ENCODE data around the gene TTC34. TPM values are rescaled to one million over a fixed set of nuclear protein-coding genes. Genes with fewer than 3 reads are reported as not detected.

TTC34 gene
- total RNA-seq, 1 donor from 2014 or later: 0.09 TPM

- H3K4me1 ChIP-seq: peaks cover 7% of the 10 kb centered on the region
- H3K4me2 ChIP-seq: no peak overlapping the region
- DNase-seq (ENCODE audit: low spot score): no peak
- H3K9me3 ChIP-seq (ENCODE audit: low read depth): no peaks in the 10 kb centered on the region
- H3K4me3 ChIP-seq: no peak overlapping the region
- no peaks in the 10 kb centered on the region for H3K79me2 ChIP-seq (ENCODE audit: low read depth)
- no peak overlapping the region for H2AFZ ChIP-seq (replicated peaks)
- H3K9ac ChIP-seq: no peak overlapping the region
- H3K27ac ChIP-seq: no peak overlapping the region
- peaks cover 14% of the 10 kb centered on the region for H3F3A ChIP-seq (ENCODE audit: low read depth)
- no peaks in the 10 kb centered on the region for H3K36me3 ChIP-seq
- TF ChIP-seq, protein P1, sequence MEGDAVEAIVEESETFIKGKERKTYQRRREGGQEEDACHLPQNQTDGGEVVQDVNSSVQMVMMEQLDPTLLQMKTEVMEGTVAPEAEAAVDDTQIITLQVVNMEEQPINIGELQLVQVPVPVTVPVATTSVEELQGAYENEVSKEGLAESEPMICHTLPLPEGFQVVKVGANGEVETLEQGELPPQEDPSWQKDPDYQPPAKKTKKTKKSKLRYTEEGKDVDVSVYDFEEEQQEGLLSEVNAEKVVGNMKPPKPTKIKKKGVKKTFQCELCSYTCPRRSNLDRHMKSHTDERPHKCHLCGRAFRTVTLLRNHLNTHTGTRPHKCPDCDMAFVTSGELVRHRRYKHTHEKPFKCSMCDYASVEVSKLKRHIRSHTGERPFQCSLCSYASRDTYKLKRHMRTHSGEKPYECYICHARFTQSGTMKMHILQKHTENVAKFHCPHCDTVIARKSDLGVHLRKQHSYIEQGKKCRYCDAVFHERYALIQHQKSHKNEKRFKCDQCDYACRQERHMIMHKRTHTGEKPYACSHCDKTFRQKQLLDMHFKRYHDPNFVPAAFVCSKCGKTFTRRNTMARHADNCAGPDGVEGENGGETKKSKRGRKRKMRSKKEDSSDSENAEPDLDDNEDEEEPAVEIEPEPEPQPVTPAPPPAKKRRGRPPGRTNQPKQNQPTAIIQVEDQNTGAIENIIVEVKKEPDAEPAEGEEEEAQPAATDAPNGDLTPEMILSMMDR (IDR thresholded peaks at IDR 0.05): no peak
- Mint-ChIP-seq H3K27ac (peak overlapping the region; percentile 74), H3K4me1 (peaks cover 18% of the 10 kb centered on the region), H3K9me3 (no peaks in the 10 kb centered on the region), H3K27me3 (ENCODE audit: insufficient read depth, low read depth) (peaks cover 10% of the 10 kb centered on the region), H3K4me3 (no peak overlapping the region), H3K36me3 (no peaks in the 10 kb centered on the region)
- no peaks in the 10 kb centered on the region for H4K20me1 ChIP-seq (ENCODE audit: low read depth)
- H3K27me3 ChIP-seq: peaks cover 10% of the 10 kb centered on the region
Observed at GRCh38 chr1:2606881-2607621, 194.4 kb downstream of the TTC34 start.

- Histone ChIP-seq H3K9me3 (ENCODE audit: low read depth) (no peaks in the 10 kb centered on the region), H3F3A (ENCODE audit: low read depth) (peaks cover 14% of the 10 kb centered on the region), H3K4me3 (no peak overlapping the region), H3K9ac (no peak overlapping the region), H4K20me1 (ENCODE audit: low read depth) (no peaks in the 10 kb centered on the region), H3K4me1 (peaks cover 7% of the 10 kb centered on the region), H2AFZ (replicated peaks) (no peak overlapping the region), H3K4me2 (no peak overlapping the region), H3K27me3 (peaks cover 16% of the 10 kb centered on the region), H3K36me3 (no peaks in the 10 kb centered on the region), H3K79me2 (ENCODE audit: low read depth) (no peaks in the 10 kb centered on the region), H3K27ac (no peak overlapping the region)
- TF ChIP-seq, protein P1 (IDR thresholded peaks at IDR 0.05): no peak
- no peak for TF ChIP-seq EZH2 (IDR thresholded peaks at IDR 0.05)
- no peak for TF ChIP-seq EZH2phosphoT487 (IDR thresholded peaks at IDR 0.05)
- H3K36me3 Mint-ChIP-seq: no peaks in the 10 kb centered on the region
- H3K27me3 Mint-ChIP-seq (ENCODE audit: insufficient read depth, low read depth): peaks cover 10% of the 10 kb centered on the region
- no peak overlapping the region for H3K4me3 Mint-ChIP-seq
- H3K27ac Mint-ChIP-seq: no peak overlapping the region
- peaks cover 20% of the 10 kb centered on the region for H3K4me1 Mint-ChIP-seq
- no peaks in the 10 kb centered on the region for H3K9me3 Mint-ChIP-seq
- no peak for DNase-seq (ENCODE audit: low spot score)
Observed at GRCh38 chr1:2606396-2606880, 195.1 kb downstream of the TTC34 start.

DNA sequence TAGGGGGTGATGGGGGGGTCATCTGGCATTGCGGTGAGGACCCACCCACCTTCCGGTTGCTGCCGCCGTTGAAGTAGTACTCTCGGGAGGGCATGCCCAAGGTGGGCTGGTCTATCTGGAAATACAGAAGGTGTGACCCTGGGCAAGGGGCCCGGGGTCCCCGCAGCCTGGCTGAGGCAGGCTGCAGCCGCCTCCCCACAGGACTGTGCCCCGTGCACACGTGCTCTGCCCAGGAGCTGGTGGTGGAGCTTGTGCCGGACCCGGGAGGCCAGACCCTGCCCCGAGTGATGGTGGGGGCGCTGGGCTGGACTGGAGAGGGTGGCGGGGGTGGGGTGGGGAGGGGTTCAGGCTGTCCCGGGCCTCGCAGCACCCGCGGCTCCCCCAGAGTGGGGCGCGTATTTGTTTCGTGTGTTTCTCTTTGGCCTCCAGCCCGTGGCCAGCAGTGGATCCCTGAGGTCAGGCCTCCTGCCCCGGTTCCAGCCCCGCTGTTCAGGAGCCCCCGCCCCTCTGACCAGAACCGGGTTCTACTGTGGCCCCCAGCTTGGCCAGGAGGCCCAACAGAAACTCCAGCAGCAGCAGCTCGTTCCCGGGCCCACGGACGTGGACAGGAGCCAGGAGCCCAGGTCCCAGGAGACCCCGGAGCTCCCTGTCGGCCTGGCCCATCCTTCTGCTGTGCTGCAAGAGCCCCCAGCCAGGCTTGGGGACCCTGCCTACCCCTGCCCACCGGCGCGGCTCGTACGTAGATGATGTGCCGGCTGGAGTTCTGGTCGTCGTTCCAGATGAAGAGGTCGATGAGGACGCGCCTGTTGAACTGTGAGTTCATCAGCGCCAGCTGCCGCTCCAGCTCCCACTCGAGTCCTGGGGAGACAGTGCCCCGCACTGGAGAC is 195.7 kb downstream of the TTC34 start:
- H3K27me3 ChIP-seq: peaks cover 22% of the 10 kb centered on the region
- H3K79me2 ChIP-seq (ENCODE audit: low read depth): no peaks in the 10 kb centered on the region
- no peak overlapping the region for H3K4me3 ChIP-seq
- no peaks in the 10 kb centered on the region for H3K9me3 ChIP-seq (ENCODE audit: low read depth)
- Mint-ChIP-seq H3K27me3 (ENCODE audit: insufficient read depth, low read depth) (peaks cover 10% of the 10 kb centered on the region), H3K4me1 (peaks cover 19% of the 10 kb centered on the region), H3K9me3 (no peaks in the 10 kb centered on the region), H3K4me3 (no peak overlapping the region), H3K36me3 (no peaks in the 10 kb centered on the region), H3K27ac (no peak overlapping the region)
- no peak overlapping the region for H3K9ac ChIP-seq
- peaks cover 14% of the 10 kb centered on the region for H3F3A ChIP-seq (ENCODE audit: low read depth)
- H3K4me2 ChIP-seq: no peak overlapping the region
- no peak for DNase-seq (ENCODE audit: low spot score)
- H4K20me1 ChIP-seq (ENCODE audit: low read depth): no peaks in the 10 kb centered on the region
- no peak overlapping the region for H2AFZ ChIP-seq (replicated peaks)
- no peak overlapping the region for H3K27ac ChIP-seq
- peaks cover 3% of the 10 kb centered on the region for H3K4me1 ChIP-seq
- no peaks in the 10 kb centered on the region for H3K36me3 ChIP-seq
- TF ChIP-seq EZH2phosphoT487 (IDR thresholded peaks at IDR 0.05): no peak
- TF ChIP-seq, protein P1 (IDR thresholded peaks at IDR 0.05): no peak

Measured in neural progenitor cell (in vitro differentiated cells).